ENCODE measurements around the gene C16orf46. TPM values are rescaled to one million over a fixed set of nuclear protein-coding genes. Genes with fewer than 3 reads are reported as not detected.

The C16orf46 gene
- total and polyA plus RNA-seq, 2 of the 13 experiments (the other 11 are each of a cell fraction or from before 2014, with no cell fraction given): 0.38 to 0.55 TPM

DNA sequence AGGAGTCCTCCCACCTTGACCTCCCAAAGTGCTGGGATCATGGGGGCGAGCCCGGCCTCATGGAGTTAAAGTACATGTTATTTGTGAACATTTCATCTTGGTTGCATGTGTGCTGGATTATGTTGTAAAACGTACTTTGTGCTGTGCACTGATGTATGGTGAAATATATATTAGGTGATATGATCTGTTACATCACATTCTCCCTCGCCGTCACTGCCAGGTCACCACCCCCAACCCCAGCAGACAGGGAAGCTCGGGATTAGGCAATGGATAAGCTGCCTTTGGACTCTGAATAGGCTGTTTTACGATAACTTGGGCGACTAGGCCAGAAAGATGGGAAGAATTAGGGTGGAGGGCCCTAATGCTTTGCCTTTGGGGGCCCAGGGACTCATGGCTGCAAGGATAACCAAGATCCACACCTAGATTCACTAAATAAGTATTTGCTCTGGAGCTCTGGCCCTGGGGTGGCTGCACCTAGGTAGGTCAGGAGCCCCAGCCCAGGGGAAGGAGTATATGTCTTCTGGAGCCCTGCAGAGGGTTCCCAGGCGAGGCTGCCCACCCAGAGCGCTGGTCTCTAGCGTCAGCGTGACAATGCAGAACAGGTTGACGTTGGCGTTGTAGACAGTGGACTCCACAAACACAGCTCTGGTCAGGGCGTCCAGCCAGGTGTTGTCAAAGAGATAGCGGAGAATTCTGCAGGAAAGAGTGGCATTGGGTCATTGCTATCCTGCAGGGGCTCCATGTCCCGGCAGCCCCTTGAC, 46.2 kb upstream of the C16orf46 start (continued):
- peak; percentile 66 for TF ChIP-seq TCF7 (IDR thresholded peaks at IDR 0.05; ENCODE audit: low read depth)
- TF ChIP-seq, protein P1, sequence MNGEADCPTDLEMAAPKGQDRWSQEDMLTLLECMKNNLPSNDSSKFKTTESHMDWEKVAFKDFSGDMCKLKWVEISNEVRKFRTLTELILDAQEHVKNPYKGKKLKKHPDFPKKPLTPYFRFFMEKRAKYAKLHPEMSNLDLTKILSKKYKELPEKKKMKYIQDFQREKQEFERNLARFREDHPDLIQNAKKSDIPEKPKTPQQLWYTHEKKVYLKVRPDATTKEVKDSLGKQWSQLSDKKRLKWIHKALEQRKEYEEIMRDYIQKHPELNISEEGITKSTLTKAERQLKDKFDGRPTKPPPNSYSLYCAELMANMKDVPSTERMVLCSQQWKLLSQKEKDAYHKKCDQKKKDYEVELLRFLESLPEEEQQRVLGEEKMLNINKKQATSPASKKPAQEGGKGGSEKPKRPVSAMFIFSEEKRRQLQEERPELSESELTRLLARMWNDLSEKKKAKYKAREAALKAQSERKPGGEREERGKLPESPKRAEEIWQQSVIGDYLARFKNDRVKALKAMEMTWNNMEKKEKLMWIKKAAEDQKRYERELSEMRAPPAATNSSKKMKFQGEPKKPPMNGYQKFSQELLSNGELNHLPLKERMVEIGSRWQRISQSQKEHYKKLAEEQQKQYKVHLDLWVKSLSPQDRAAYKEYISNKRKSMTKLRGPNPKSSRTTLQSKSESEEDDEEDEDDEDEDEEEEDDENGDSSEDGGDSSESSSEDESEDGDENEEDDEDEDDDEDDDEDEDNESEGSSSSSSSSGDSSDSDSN (CRISPR knock-in tag; IDR thresholded peaks at IDR 0.05): peak; percentile 22; the same call in 1 of the 2 replicates
- peak; percentile 85 for TF ChIP-seq TRIM24 (CRISPR knock-in tag; IDR thresholded peaks at IDR 0.05)
- no peak for TF ChIP-seq PRDM15 (CRISPR knock-in tag; IDR thresholded peaks at IDR 0.05)
- TF ChIP-seq GZF1 (CRISPR knock-in tag; IDR thresholded peaks at IDR 0.05): no peak
- TF ChIP-seq NR2F6 (IDR thresholded peaks at IDR 0.05): peak; percentile 52; the same call in 1 of the 2 replicates
- peak; percentile 60; the same call in 1 of the 2 replicates for TF ChIP-seq NR2F6 (CRISPR knock-in tag; IDR thresholded peaks at IDR 0.05)
- no peak for TF ChIP-seq ZFP90 (CRISPR knock-in tag; IDR thresholded peaks at IDR 0.05; ENCODE audit: borderline replicate concordance)
- TF ChIP-seq ZNF446 (CRISPR knock-in tag; IDR thresholded peaks at IDR 0.05): no peak
- peak; percentile 68 for TF ChIP-seq SALL1 (CRISPR knock-in tag; IDR thresholded peaks at IDR 0.05)
- no peak for TF ChIP-seq SMARCE1 (IDR thresholded peaks at IDR 0.05; ENCODE audit: borderline replicate concordance)
- TF ChIP-seq KDM5B (CRISPR knock-in tag; IDR thresholded peaks at IDR 0.05; ENCODE audit: borderline replicate concordance): peak; percentile 48; the same call in 1 of the 2 replicates
- no peak for TF ChIP-seq ZBTB26 (CRISPR knock-in tag; IDR thresholded peaks at IDR 0.05; ENCODE audit: borderline replicate concordance)
- TF ChIP-seq ATF7 (IDR thresholded peaks at IDR 0.05): peak; percentile 61
- TF ChIP-seq ATF7 (CRISPR knock-in tag; IDR thresholded peaks at IDR 0.05): no peak
- TF ChIP-seq EP300 (IDR thresholded peaks at IDR 0.05; ENCODE audit: low read depth in 2 of 2, low read length in 2 of 2): peak; percentile 81 to 93; a peak in 3 of 4 replicates
- no peak for TF ChIP-seq EP300 (CRISPR knock-in tag; IDR thresholded peaks at IDR 0.05; ENCODE audit: borderline replicate concordance)
- peak; percentile 41; the same call in 1 of the 2 replicates for TF ChIP-seq ZFX (CRISPR knock-in tag; IDR thresholded peaks at IDR 0.05; ENCODE audit: low read depth)
- TF ChIP-seq, protein P2, sequence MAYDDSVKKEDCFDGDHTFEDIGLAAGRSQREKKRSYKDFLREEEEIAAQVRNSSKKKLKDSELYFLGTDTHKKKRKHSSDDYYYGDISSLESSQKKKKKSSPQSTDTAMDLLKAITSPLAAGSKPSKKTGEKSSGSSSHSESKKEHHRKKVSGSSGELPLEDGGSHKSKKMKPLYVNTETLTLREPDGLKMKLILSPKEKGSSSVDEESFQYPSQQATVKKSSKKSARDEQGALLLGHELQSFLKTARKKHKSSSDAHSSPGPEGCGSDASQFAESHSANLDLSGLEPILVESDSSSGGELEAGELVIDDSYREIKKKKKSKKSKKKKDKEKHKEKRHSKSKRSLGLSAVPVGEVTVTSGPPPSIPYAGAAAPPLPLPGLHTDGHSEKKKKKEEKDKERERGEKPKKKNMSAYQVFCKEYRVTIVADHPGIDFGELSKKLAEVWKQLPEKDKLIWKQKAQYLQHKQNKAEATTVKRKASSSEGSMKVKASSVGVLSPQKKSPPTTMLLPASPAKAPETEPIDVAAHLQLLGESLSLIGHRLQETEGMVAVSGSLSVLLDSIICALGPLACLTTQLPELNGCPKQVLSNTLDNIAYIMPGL (CRISPR knock-in tag; IDR thresholded peaks at IDR 0.05; ENCODE audit: borderline replicate concordance in 1 of 2, low read depth in 1 of 2): no peak
- peak; percentile 34; the same call in 1 of the 2 replicates for TF ChIP-seq SAP130 (CRISPR knock-in tag; IDR thresholded peaks at IDR 0.05; ENCODE audit: low read depth)
- TF ChIP-seq TBX3 (IDR thresholded peaks at IDR 0.05; ENCODE audit: borderline replicate concordance): peak; percentile 65; the same call in 1 of the 2 replicates

Measured in HepG2 (cell line).